GM19238 (cell line): ENCODE measurements around the gene MYO1C.
"Not testable (repeated sequence)": the region's sequence is repeated elsewhere in the genome, so short reads cannot be mapped to it uniquely, and the experiment has no call there.

Experiments used
- DNase-seq: peaks from one replicate; pipeline ENCODE4 v3.0.0; 2011; ENCODE audit warnings: low spot score; ENCODE audit not compliant: insufficient read length

MYO1C gene

DNA sequence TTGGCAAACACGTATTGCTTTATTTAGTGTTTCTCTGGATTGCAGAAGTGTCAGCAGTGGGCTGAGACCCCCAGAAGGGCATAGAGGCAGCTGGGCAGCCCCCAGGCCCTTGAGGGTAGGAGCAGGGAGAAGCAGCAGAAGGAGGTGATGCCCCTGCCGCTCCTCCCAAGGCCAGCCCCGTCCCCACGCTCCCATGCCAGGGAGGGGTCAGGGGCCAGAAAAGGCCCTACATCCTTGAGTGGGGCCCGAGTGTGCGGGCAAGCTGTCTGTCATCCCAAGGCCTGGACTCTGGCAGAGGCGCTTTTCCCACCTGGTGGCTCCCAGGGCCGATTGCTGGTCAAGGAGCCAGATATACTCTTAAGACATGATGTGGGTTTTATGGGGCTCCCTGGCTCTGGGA, 28.3 kb downstream of the MYO1C start:
- no peak for DNase-seq

DNA sequence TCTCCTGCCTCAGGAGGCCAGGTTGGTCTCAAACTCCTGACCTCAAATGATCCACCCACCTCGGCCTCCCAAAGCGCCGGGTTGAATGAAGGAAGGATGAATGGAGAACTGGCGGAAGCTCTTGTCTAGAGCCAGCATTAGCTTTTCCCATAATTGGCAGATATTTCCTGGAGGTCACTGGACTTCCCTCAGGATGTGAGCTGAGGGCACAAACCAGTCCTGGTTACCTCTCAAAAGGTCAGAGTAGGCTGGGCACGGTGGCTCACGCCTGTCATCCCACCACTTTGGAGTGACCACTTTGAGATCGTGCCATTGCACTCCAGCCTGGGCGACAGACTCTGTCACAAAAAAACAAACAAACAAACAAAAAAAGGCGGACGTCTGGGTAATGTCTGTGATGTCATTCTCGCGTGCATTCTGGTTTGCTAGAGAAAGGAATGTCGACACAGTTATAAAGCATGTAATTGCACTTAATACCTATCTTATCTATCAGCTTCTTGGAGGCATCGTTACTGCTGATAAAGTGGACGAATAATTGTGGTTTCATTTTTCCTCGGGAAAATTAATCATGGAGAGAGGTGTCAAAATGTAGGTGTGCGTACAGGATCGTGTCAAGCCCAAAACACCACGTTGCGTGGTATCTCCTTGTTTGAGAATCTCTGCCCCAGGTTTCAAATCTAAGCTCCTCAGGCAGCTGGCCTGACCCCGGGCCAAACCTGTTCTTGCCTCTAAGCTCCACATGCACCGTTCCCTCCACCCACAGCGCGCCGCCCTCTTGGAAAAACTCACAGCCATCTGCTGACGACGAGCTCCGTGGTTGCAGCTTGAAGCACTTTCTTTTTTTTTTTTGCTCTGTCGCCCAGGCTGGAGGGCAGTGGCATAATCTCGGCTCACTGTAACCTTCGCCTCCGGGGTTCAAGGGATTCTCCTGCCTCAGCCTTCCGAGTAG, 30.0 kb downstream of the MYO1C start:
- DNase-seq: no peak

DNA sequence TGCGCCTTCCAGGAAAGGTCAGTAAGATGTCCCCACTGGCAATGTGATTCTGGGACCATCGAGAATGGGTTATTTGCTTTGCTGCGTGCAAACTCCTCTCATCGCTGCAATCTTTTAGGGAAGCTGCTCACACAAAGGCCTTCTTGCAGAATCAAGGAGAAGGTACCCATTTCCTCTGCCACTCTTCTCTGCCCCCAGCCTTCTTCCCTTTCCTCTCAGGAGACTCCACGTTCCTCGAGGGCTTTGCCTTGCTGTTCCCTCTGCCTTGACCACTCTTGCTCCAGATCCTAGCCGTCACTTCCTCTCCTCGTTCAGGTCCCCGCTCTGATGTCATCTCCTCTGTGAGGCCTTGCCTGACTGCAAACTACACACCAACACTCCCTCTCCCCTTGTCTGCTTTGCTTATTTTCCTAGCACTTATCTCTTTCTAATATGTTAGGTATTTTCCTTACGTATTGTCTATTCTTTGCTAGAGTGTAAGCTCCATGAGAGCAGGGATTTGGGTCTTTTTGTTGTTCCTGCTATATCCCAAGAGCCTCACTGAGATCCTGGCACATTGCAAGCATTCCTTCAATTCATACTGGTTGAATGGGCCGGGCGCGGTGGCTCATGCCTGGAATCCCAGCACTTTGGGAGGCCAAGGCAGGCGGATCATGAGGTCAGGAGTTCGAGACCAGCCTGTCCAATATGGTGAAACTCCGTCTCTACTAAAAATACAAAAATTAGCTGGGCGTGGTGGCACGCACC, 31.1 kb downstream of the MYO1C start:
- no peak for DNase-seq

DNA sequence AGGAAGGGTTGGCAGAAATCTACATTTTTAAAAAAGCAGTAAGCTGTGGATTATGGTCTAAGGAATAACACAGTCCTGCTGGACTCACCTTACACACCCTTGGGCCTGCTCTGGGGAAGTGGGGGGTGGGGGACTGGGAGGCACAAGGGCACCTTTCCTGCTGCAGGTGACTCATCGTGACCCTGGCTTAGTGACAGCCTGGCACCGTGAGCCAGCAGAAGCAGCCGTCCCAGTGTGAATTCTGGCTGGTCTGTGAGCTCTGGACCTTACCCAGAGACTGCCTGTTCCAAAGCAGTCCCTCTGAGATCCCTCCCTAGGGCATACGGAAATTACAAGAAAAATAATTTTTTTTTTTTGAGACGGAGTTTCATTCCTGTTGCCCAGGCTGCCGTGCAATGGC, 32.3 kb downstream of the MYO1C start:
- no peak for DNase-seq

GRCh38 chr17:1455797-1456599, 36.5 kb downstream of the MYO1C start, which contains the start of gene CRK:
CRK (minus strand) TSS chr17:1456232; CDS start chr17:1456117, 115 bp downstream.
- peak; percentile 99 for DNase-seq

DNA sequence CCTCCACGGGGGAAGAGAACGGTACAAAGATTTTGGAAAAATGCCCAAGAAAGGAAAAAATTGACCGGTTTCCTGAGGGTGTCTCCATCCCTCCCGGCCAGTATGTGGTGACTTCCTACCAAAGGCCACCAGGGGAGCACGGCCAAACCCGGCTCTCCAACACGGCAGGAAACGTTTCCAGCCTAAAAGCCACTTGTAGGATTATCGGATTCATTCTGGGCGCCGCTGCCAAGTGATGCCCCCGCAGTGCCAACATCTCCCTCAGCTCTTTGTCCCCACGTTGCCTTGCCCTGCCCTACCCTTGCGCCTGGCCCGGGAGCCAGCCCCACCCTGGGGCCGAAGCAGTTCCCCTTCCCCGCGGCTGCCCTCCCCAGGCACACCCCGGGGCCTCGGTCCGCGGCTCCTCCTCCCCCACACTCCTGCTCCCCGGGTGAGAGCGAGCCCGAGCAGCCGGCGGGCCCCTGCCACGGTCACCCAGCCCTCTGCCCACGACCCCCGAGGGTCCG, 37.1 kb downstream of the MYO1C start:
- peak; percentile 57 for DNase-seq

- DNase-seq: no peak
These were observed 37.9 kb downstream of the MYO1C start for GRCh38 chr17:1454541-1454940.

GRCh38 chr17:1453694-1454093, 38.8 kb downstream of the MYO1C start:
- not testable (repeated sequence) for DNase-seq

GRCh38 chr17:1452836-1453235, 39.6 kb downstream of the MYO1C start:
- no peak for DNase-seq

GRCh38 chr17:1450261-1450660, 42.2 kb downstream of the MYO1C start:
- not testable (repeated sequence) for DNase-seq

DNA sequence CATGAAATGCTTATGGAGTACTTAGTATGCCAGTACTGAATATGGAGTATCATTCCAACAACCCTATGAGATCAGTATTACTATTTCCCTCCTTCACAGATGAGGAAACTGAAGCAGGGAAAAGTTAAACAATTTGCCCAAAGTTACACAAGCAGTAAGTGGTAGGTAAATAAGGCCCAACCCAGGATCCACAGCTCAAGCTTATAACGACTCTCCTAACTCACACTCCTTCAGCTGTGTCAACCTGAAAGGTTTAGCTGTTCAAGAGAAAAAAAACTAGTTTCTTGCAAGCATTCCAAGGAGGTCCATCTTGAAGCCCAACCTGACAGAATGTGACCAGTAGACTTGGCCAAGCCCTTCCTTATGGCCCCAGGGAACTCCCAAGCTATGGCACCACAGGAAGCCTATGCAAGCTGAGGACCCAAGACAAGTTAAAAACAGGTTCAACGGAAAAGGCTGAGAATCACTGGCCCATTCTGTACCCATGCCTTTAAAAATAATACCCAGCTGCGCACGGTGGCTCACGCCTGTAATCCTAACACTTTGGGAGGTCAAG, 43.0 kb downstream of the MYO1C start:
- DNase-seq: no peak

GRCh38 chr17:1447052-1447451, 45.4 kb downstream of the MYO1C start:
- DNase-seq: no peak

GRCh38 chr17:1446201-1446600, 46.3 kb downstream of the MYO1C start:
- DNase-seq: no peak

- DNase-seq: not testable (repeated sequence)
These were observed 46.8 kb downstream of the MYO1C start for GRCh38 chr17:1445695-1446094.

DNA sequence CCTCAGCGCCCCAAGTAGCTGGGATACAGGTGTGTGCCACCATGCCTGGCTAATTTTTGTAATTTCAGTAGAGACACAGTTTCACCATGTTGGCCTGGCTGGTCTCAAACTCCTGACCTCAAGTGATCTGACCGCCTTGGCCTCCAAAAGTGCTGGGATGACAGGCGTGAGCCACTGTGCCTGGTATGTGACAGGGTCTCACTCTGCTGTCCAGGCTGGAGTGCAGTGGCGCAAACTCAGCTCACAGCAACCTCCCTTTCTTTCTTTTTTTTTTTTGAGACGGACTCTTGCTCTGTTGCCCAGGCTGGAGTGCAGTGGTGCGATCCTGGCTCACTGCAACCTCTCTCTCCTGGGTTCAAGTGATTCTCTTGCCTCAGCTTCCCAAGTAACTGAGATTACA, 49.8 kb downstream of the MYO1C start:
- DNase-seq: not testable (repeated sequence)

DNA sequence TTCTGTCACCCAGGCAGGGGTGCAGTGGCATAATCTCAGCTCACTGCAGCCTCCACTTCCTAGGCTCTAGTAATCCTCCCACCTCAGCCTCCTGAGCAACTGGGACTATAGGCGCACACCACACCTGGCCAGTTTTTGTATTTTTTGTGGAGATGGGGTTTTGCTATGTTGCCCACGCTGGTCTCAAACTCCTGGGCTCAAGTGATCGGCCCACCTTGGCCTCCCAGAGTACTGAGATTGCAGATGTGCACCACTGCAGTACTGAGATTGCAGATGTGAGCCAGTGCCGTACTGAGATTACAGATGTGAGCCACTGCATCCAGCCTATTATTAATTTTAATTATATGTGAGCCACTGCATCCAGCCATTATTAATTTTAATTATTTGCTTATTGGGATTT, 50.3 kb downstream of the MYO1C start:
- DNase-seq: no peak

DNA sequence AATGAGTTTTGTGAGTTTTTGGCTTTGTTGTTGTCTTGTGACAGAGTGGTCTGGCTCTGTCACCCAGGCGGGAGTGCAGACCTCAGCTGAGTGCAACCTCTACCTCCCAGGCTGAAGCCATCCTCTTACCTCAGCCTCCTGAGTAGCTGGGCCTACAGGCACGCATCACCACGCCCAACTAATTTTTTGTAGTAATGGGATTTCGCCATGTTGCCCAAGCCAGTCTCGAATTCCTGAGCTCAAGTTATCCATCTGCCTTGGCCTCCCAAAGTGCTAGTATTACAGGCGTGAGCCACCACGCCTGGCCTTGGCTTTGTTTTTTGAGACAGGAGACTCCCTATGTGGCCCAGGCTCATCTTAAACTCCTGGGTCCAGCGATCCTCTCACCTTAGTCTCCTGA, 51.6 kb downstream of the MYO1C start:
- no peak for DNase-seq

- no peak for DNase-seq
These were observed 53.8 kb downstream of the MYO1C start for GRCh38 chr17:1438593-1439083.

DNA sequence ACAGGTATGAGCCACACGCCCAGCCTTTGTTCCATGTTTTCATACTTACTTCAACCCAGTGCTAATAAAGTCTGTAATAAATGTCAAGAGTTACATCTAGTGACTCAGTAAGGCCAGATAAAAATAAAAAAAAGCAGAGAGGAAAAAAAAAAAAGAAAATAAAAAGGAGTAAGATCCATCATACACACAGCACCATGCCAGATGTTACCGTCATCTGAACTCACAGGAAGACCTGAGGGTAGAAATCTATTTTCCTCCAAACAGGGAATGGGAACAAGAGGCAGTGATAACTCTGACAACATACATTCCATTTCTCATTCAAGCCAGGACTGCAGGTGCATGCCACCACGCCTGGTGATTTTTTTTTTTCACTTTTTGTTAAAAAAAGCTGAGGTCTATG, 57.2 kb downstream of the MYO1C start:
- DNase-seq: no peak

DNA sequence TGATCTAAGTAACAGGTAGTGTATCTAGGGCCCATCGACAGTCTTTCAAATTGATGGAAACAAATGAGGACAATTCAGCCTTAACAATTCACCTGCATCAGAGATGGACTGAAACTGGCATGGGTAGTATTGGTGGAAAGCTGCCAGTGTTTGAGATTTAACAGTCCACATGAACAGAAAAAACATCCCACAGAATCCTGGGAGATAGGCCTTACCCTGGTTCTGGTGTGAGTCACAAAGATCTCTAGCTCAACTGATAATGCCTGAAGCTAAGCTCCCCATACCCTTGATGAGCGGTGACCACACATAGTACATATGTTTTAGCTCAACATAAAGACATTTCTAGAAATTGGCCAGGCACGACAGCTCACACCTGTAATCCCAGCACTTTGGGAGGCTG, 58.3 kb downstream of the MYO1C start:
- DNase-seq: no peak

DNA sequence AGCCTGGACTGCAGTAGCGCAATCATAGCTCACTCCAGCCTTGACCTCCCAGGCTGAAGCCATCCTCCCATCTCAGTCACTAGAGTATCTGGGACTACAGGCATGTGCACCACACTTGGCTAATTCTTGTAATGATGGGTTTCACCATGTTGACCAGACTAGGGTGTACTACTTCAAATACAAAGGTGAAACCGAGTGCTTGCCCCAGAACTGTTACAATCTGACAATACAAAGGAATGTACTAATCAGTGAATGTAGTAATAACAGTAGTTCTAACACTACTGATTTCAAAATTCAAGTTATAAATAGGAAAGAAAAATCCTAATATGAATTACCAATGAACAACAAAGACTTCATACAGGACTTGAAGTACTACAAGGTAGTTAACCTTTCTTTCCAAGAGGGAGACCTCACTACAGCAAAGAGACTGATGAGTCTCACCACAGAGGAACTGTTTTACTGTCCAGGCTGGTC, 60.8 kb downstream of the MYO1C start:
- no peak for DNase-seq
